Endothelial cell (in vitro differentiated cells): Measurements from ENCODE around the gene UBXN7. TPM values are rescaled to one million over a fixed set of nuclear protein-coding genes. Genes with fewer than 3 reads are reported as not detected.

ENCODE experiments used
- DNase-seq: peaks from one replicate; pipeline ENCODE4 v3.0.0; 2021; ENCODE audit warnings: low spot score
- H3K27ac Mint-ChIP-seq: one replicate; pipeline ENCODE4 v1.8.0; 2021; ENCODE audit warnings: mixed read lengths, inconsistent platforms; ENCODE audit not compliant: unreplicated experiment
- H3K27me3 Mint-ChIP-seq: one replicate; pipeline ENCODE4 v1.8.0; 2021; ENCODE audit warnings: mild to moderate bottlenecking, moderate library complexity, mixed read lengths, inconsistent platforms; ENCODE audit not compliant: unreplicated experiment
- H3K36me3 Mint-ChIP-seq: one replicate; pipeline ENCODE4 v1.8.0; 2021; ENCODE audit warnings: mild to moderate bottlenecking, low read depth, mixed read lengths, inconsistent platforms; ENCODE audit not compliant: unreplicated experiment
- H3K4me1 Mint-ChIP-seq: one replicate; pipeline ENCODE4 v1.8.0; 2021; ENCODE audit warnings: mild to moderate bottlenecking, mixed read lengths, inconsistent platforms; ENCODE audit not compliant: unreplicated experiment
- H3K4me3 Mint-ChIP-seq: one replicate; pipeline ENCODE4 v1.8.0; 2021; ENCODE audit warnings: mild to moderate bottlenecking, mixed read lengths, inconsistent platforms; ENCODE audit not compliant: unreplicated experiment
- H3K9me3 Mint-ChIP-seq: one replicate; pipeline ENCODE4 v1.8.0; 2021; ENCODE audit warnings: mixed read lengths, inconsistent platforms; ENCODE audit not compliant: unreplicated experiment
- total RNA-seq: library from RNA; stranded (reverse); fragmentation: NEBNext Ultra II Directional; extraction: Animal tissue kit (Norgen Biotek cat#: 25700); gene quantifications from one replicate; pipeline ENCODE4 v1.2.1, GENCODE V29; 2021; ENCODE audit not compliant: unreplicated experiment
- TF ChIP-seq, protein P1 (sequence below): fragments of 200-600 bp; sonication (generic); IDR thresholded peaks from one replicate; pipeline ENCODE4 v1.5.0; 2021; ENCODE audit warnings: antibody characterized with exemption; ENCODE audit not compliant: unreplicated experiment

UBXN7 gene
- total RNA-seq, 1 donor from 2014 or later: 71.7 TPM

DNA sequence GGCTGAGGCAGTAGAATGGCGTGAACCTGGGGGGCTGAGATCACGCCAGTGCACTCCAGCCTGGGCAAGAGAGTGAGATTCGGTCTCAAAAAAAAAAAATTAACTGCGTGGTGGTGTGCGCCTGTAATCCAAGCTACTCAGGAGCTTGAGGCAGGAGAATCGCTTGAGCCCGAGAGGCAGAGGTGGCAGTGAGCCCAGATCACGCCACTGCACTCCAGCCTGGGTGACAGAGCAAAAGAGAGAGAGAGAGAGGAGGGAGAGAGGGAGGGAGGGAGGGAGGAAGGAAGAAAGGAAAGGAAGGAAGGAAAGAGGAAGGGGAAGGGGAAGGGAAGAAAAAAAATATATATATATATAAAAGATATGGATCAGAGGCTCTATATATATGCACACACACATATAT, 100.1 kb downstream of the UBXN7 start:
- H3K4me3 Mint-ChIP-seq: no peak overlapping the region
- TF ChIP-seq, protein P1, sequence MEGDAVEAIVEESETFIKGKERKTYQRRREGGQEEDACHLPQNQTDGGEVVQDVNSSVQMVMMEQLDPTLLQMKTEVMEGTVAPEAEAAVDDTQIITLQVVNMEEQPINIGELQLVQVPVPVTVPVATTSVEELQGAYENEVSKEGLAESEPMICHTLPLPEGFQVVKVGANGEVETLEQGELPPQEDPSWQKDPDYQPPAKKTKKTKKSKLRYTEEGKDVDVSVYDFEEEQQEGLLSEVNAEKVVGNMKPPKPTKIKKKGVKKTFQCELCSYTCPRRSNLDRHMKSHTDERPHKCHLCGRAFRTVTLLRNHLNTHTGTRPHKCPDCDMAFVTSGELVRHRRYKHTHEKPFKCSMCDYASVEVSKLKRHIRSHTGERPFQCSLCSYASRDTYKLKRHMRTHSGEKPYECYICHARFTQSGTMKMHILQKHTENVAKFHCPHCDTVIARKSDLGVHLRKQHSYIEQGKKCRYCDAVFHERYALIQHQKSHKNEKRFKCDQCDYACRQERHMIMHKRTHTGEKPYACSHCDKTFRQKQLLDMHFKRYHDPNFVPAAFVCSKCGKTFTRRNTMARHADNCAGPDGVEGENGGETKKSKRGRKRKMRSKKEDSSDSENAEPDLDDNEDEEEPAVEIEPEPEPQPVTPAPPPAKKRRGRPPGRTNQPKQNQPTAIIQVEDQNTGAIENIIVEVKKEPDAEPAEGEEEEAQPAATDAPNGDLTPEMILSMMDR: no peak
- no peaks in the 10 kb centered on the region for H3K9me3 Mint-ChIP-seq
- DNase-seq: no peak
- no peaks in the 10 kb centered on the region for H3K36me3 Mint-ChIP-seq
- H3K27ac Mint-ChIP-seq: no peak overlapping the region
- H3K27me3 Mint-ChIP-seq: peaks cover 3% of the 10 kb centered on the region
- H3K4me1 Mint-ChIP-seq: no peaks in the 10 kb centered on the region

DNA sequence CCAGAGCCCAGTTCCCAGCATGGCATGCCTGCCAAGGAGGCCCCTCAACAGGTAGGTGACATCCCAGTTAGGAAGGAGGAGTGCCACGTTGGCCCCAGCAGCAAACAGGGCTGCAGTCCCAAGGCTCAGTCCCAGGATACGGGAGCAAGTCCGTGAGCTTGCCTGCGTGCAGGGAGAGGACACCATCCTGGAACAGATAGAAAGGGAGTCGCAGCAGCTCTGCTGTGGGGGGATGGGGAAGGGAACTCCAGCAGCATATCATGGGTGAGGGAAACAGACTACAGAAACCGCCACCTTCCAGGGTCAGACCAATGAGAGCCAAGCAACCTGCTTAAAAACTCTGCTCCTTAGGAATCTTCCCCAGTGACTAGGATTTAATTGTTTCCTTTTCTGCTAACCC, 104.8 kb downstream of the UBXN7 start:
- peaks cover 4% of the 10 kb centered on the region for H3K27me3 Mint-ChIP-seq
- no peaks in the 10 kb centered on the region for H3K36me3 Mint-ChIP-seq
- no peak overlapping the region for H3K4me3 Mint-ChIP-seq
- no peaks in the 10 kb centered on the region for H3K9me3 Mint-ChIP-seq
- no peak for DNase-seq
- TF ChIP-seq, protein P1: no peak
- no peak overlapping the region for H3K27ac Mint-ChIP-seq
- peaks cover 9% of the 10 kb centered on the region for H3K4me1 Mint-ChIP-seq

DNA sequence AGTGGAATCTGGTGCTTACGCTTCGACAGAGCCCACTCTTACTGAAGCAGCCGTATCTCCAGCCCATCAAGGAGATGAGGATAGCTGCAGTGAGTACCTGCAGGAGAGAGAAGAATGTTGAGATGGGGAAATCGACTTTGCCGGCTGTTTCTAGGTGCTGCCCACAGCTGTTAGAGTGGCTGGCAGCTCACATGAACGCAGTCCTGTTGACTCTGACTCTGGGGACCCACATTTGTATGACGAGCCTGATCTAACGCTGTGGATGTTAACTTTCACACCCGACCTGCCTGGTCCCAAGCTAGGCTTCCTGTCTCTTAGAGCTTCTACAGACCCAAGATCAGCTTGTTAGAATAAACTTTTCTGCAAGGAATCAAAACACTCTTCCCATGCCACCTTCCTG, 105.3 kb downstream of the UBXN7 start:
- no peak for DNase-seq
- TF ChIP-seq, protein P1: no peak
- H3K27me3 Mint-ChIP-seq: peaks cover 4% of the 10 kb centered on the region
- H3K9me3 Mint-ChIP-seq: no peaks in the 10 kb centered on the region
- H3K36me3 Mint-ChIP-seq: no peaks in the 10 kb centered on the region
- H3K4me1 Mint-ChIP-seq: peaks cover 9% of the 10 kb centered on the region
- no peak overlapping the region for H3K4me3 Mint-ChIP-seq
- no peak overlapping the region for H3K27ac Mint-ChIP-seq

DNA sequence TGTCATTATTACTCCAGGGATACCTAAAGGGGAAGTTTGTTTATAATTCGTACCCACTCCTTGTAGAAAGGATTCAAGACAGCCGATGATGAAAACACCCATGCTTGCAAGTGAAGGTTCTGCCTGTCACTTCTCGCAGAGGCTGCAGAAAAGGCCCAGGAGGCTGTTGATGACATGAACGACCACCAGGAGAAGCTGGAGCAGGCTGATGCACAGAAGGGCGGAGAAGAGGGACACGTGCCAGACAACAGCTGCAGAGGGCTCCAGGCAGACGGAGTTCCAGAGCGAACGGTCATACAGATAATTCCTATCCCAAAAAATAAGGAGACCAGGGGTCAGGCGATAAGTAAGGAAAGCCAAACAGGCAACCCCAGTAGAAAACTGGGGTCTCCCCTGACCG, 108.5 kb downstream of the UBXN7 start:
- no peak overlapping the region for H3K4me3 Mint-ChIP-seq
- peaks cover 3% of the 10 kb centered on the region for H3K27me3 Mint-ChIP-seq
- H3K27ac Mint-ChIP-seq: no peak overlapping the region
- TF ChIP-seq, protein P1: no peak
- peak; percentile 42 for DNase-seq
- no peaks in the 10 kb centered on the region for H3K9me3 Mint-ChIP-seq
- H3K36me3 Mint-ChIP-seq: no peaks in the 10 kb centered on the region
- peaks cover 16% of the 10 kb centered on the region for H3K4me1 Mint-ChIP-seq

DNA sequence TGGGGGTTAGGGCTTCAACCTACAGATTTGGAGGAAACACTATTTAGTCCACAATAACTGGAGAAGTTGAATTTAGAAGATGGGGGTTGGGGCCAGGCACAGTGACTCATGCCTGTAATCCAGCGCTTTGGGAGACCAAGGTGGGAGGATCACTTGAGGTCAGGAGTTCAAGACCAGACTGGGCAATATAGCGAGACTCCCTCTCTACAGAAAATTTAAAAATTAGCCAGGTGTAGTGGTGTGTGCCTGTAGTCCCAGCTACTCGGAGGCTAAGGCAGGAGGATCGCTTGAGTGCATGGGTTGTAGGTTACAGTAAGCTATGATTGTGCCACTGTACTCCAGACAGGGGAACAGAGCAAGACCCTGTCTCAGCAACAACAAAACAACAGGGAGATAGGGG, 109.2 kb downstream of the UBXN7 start:
- Mint-ChIP-seq H3K36me3 (no peaks in the 10 kb centered on the region), H3K4me1 (peaks cover 16% of the 10 kb centered on the region), H3K27ac (no peak overlapping the region), H3K4me3 (no peak overlapping the region), H3K27me3 (peaks cover 4% of the 10 kb centered on the region), H3K9me3 (no peaks in the 10 kb centered on the region)
- TF ChIP-seq, protein P1: no peak
- DNase-seq: no peak
